DOHH2 (cell line): ENCODE results near the gene SEMA4D.

Experiments used
- EZH2phosphoT487 ChIP-seq: fragments of 200-600 bp; sonication (generic); IDR thresholded peaks from 2 replicates; pipeline ENCODE4 v1.6.1; 2017; ENCODE audit warnings: borderline replicate concordance, mild to moderate bottlenecking, antibody characterized with exemption, low read length, moderate library complexity, mixed read lengths
- TF ChIP-seq, protein P1 (sequence below): fragments of 200-600 bp; sonication (generic); IDR thresholded peaks from one replicate; pipeline ENCODE4 v1.5.1; 2014; ENCODE audit warnings: antibody characterized with exemption, mild to moderate bottlenecking, low read depth, low read length; ENCODE audit not compliant: poor library complexity, severe bottlenecking

DNA sequence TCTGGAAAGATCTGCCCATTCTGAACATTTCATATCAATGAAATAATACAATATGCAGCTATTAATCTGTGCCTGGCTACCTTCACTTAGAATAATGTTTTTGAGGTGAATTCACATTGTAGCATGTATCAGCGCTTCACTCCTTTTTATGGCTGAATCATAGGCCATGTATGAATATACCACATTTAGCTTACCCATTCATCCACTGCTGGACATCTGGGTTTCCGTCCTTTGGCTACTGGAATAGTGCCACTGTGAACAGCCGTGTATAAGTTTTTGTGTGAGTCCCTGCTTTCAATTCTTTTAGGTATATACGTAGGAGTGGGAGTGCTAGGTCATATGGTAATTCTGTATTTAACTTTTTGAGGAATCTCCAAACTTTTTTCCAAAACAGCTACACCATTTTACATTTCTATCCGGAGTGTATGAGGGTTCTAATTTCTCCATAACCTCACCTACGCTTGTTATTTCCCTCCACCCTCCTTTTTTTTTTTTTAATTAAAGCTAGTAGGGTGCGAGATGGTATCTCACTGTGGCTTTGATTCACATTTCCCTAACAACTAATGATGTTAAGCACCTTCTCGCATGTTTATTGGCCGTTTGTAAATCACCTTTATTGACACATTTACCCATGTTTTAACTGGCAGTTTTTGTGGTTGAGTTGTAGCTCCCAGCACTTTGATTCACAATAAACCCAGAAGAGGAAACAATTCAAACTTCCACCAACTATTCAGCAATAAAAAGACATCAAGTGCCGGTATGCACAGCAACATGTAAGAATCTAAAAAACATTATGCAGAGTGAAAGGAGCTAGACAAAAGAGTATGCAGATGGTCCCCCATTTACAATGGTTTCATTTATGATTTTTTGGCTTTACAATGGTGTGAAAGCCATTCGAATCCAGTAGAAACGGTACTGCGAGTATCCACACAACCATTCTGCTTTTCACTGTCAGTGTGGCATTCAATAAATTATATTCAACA, 8.1 kb downstream of the SEMA4D start:
- TF ChIP-seq, protein P1, sequence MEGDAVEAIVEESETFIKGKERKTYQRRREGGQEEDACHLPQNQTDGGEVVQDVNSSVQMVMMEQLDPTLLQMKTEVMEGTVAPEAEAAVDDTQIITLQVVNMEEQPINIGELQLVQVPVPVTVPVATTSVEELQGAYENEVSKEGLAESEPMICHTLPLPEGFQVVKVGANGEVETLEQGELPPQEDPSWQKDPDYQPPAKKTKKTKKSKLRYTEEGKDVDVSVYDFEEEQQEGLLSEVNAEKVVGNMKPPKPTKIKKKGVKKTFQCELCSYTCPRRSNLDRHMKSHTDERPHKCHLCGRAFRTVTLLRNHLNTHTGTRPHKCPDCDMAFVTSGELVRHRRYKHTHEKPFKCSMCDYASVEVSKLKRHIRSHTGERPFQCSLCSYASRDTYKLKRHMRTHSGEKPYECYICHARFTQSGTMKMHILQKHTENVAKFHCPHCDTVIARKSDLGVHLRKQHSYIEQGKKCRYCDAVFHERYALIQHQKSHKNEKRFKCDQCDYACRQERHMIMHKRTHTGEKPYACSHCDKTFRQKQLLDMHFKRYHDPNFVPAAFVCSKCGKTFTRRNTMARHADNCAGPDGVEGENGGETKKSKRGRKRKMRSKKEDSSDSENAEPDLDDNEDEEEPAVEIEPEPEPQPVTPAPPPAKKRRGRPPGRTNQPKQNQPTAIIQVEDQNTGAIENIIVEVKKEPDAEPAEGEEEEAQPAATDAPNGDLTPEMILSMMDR, result no peak
- TF ChIP-seq EZH2phosphoT487, result no peak
